ENCODE results near the gene HPX. TPM values are rescaled to one million over a fixed set of nuclear protein-coding genes. Genes with fewer than 3 reads are reported as not detected.
A peak's percentile ranks its signal among the peaks of the same experiment; 100 is the strongest.

HPX gene
- total and polyA plus RNA-seq, 2 of the 13 experiments (the other 11 are each of a cell fraction or from before 2014, with no cell fraction given): 9.2 to 57.4 TPM

DNA sequence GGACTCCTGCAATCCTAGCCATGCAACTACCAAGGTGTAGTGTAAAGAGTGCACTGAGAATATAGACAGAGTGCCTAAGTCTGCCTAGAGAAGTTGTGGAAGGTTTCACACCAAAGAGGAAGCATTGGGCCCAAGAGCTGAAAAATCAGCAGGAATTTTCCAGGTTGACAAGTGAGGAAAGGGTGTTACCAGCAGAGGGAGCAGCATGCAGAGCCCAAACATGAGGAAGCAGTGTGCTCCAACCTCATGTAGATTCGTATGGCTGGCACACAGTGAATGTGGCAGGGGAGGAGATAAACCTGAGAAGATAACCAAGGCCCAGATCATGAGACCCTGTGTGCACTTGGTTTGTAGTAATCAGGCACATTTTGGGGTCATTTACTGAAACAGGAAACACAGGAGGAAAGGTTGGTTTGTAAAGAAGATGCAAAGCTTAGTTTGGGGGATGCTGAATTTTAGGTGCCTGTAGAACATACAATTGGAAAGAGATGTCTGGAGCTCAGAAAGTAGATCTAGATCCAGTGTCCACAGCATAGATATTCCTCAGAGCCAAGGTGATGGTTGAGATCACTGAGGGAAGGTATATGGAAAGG lies 1.7 kb downstream of the HPX start (continued):
- TF ChIP-seq ZNF331 (CRISPR knock-in tag; IDR thresholded peaks at IDR 0.05) (peak; percentile 65; the same call in 1 of the 2 replicates), ZSCAN12 (CRISPR knock-in tag; IDR thresholded peaks at IDR 0.05) (no peak), ZNF562 (CRISPR knock-in tag; IDR thresholded peaks at IDR 0.05; ENCODE audit: borderline replicate concordance) (no peak), ELF3 (CRISPR knock-in tag; IDR thresholded peaks at IDR 0.05) (peak; percentile 63), KDM1A (CRISPR knock-in tag; IDR thresholded peaks at IDR 0.05) (no peak), ZEB1 (IDR thresholded peaks at IDR 0.05; ENCODE audit: insufficient replicate concordance, low read depth) (no peak), FOXK1 (CRISPR knock-in tag; IDR thresholded peaks at IDR 0.05; ENCODE audit: borderline replicate concordance, low read depth) (peak; percentile 30; the same call in 1 of the 2 replicates), SIN3A (IDR thresholded peaks at IDR 0.05; ENCODE audit: borderline replicate concordance, low read depth, low read length) (no peak), KMT2B (CRISPR knock-in tag; IDR thresholded peaks at IDR 0.05) (no peak), ZNF720 (CRISPR knock-in tag; IDR thresholded peaks at IDR 0.05) (no peak), ZSCAN31 (CRISPR knock-in tag; IDR thresholded peaks at IDR 0.05; ENCODE audit: low read depth) (peak; percentile 45; the same call in 1 of the 2 replicates), HDAC6 (IDR thresholded peaks at IDR 0.05; ENCODE audit: low read depth, low read length) (no peak), KLF11 (CRISPR knock-in tag; IDR thresholded peaks at IDR 0.05) (0 out of 2 replicates have a peak, but pooled peaks have one; percentile 25), ZNF326 (CRISPR knock-in tag; IDR thresholded peaks at IDR 0.05; ENCODE audit: borderline replicate concordance) (no peak), TEAD2 (CRISPR knock-in tag; IDR thresholded peaks at IDR 0.05) (no peak), ZNF792 (CRISPR knock-in tag; IDR thresholded peaks at IDR 0.05) (0 out of 2 replicates have a peak, but pooled peaks have one; percentile 44)
- TF ChIP-seq, protein P1, sequence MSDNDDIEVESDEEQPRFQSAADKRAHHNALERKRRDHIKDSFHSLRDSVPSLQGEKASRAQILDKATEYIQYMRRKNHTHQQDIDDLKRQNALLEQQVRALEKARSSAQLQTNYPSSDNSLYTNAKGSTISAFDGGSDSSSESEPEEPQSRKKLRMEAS (IDR thresholded peaks at IDR 0.05): peak; percentile 53; the same call in 1 of the 2 replicates

Data from HepG2 (cell line).